ENCODE data around the gene AGPAT3.
A peak's percentile ranks its signal among the peaks of the same experiment; 100 is the strongest.

The AGPAT3 gene

DNA sequence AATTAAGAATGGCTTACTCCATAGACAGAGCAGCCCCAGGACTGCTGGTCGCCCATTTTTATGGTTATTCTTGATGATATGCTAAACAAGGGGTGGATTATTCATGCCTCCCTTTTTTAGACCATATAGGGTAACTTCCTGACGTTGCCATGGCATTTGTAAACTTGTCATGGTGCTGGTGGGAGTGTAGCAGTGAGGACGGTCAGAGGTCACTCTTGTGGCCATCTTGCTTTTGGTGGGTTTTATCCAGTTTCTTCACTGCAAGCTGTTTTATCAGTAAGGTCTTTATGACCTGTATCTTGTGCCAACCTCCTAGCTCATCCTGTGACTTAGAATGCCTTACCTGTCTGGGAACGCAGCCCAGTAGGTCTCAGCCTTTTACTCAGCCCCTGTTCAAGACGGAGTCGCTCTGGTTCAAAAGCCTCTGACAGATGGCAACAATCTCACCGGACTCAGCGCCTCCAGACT lies 5.2 kb upstream of the AGPAT3 start:
- TF ChIP-seq CTCF (IDR thresholded peaks at IDR 0.05), result no peak
- peak overlapping the region; percentile 45 for H3K4me2 ChIP-seq (ENCODE audit: low read length)
- peaks cover 4% of the 10 kb centered on the region for H3K4me1 ChIP-seq
- no peaks in the 10 kb centered on the region for H3K36me3 ChIP-seq (ENCODE audit: control insufficient read depth, insufficient read depth, low read length)
- H3K27me3 ChIP-seq (ENCODE audit: control insufficient read depth, insufficient read depth, low read length), result no peaks in the 10 kb centered on the region
- H3K4me3 ChIP-seq (ENCODE audit: low read depth, low read length), result peak overlapping the region; percentile 23
- no peaks in the 10 kb centered on the region for H3K9me3 ChIP-seq (ENCODE audit: control insufficient read depth, low read length)
- H3K79me2 ChIP-seq, result no peaks in the 10 kb centered on the region
- H3K9ac ChIP-seq, result no peak overlapping the region
- H3K27ac ChIP-seq, result peak overlapping the region; percentile 66
- H2AFZ ChIP-seq, result peak overlapping the region; percentile 75

GRCh38 chr21:43861706-43862105 lies 3.3 kb upstream of the AGPAT3 start:
- Histone ChIP-seq H2AFZ (no peak overlapping the region), H3K4me2 (ENCODE audit: low read length) (no peak overlapping the region), H3K27me3 (ENCODE audit: control insufficient read depth, insufficient read depth, low read length) (no peaks in the 10 kb centered on the region), H3K36me3 (ENCODE audit: control insufficient read depth, insufficient read depth, low read length) (no peaks in the 10 kb centered on the region), H3K9ac (no peak overlapping the region), H3K4me3 (ENCODE audit: low read depth, low read length) (no peak overlapping the region), H3K9me3 (ENCODE audit: control insufficient read depth, low read length) (no peaks in the 10 kb centered on the region), H3K27ac (no peak overlapping the region), H3K79me2 (no peaks in the 10 kb centered on the region), H3K4me1 (peaks cover 6% of the 10 kb centered on the region)
- no peak for TF ChIP-seq CTCF (IDR thresholded peaks at IDR 0.05)

DNA sequence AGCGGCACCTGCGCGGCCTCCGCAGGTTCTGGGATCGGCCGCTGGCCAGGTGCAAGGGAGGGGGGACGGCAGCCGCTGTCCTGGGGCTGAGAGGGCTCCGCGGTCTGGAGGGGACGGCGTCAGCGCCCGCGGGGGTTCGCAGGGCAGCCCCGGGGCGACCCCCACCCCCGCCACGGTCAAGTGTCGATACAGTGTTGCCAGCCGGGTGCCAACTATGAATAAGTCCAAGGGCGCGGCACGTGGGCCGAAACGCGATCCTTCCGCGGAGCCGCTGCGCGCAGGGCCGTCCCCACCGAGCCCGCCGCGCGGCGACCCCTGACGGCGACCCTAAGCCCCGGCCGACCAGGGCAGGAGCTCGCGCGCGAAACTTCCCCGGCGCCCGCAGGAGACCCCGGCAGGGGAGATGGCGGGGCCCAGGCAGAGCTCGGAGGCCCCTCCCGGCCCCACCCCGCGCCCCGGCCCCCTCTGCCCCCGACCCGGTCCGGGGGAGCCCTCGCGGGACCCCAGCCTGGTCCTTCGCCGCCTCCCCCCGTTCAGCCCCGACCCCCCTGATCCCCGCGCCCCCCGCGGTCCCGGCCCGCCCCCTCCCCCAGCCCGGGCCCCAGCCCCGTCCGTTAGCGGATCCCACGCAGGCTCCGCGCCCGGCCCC lies 586 bp upstream of the AGPAT3 start:
- Histone ChIP-seq H3K36me3 (ENCODE audit: control insufficient read depth, insufficient read depth, low read length) (no peaks in the 10 kb centered on the region), H3K9me3 (ENCODE audit: control insufficient read depth, low read length) (no peaks in the 10 kb centered on the region), H3K4me2 (ENCODE audit: low read length) (peak overlapping the region; percentile 93), H3K27ac (peak overlapping the region; percentile 86), H2AFZ (peak overlapping the region; percentile 72), H3K4me3 (ENCODE audit: low read depth, low read length) (peak overlapping the region; percentile 75), H3K9ac (peak overlapping the region; percentile 28), H3K27me3 (ENCODE audit: control insufficient read depth, insufficient read depth, low read length) (no peaks in the 10 kb centered on the region), H3K79me2 (peaks cover 14% of the 10 kb centered on the region), H3K4me1 (peaks cover 9% of the 10 kb centered on the region)
- no peak for TF ChIP-seq CTCF (IDR thresholded peaks at IDR 0.05)

DNA sequence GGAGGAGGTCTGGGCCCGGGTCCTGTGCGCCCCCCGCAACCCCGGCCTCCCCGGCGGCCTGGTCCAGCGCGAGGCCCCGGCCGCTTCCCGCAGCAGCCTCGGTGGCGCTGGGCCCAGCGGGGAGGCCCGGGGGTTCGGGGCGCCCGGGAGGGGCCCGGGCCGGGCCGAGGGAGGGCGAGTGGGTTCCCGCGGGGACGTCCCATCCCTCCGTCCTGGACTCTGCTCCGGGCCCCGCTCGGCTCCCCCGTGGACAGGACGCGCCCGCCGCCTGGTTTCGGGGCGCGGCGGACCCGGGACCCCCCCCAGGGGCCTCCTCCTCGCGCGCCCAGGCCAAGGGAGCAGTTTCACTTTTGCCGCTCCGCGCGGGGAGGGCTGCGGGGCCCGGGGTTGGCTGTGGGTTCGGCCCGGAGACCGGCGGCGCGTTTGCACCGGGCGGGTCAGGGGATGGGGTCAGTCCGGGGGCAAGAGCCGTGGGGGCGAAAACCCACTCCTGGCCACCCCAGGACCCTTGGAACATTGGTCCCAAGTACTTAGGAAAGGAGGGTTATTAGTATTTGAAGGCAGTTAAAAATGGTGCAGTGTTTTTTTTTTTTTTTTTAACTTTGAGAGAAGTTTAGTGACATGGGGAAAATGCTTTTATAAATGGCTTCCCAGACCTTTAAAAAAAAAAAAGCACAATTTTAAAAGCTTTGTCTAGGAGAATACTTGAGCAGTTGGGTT lies 677 bp downstream of the AGPAT3 start:
- no peak for TF ChIP-seq CTCF (IDR thresholded peaks at IDR 0.05)
- peak overlapping the region; percentile 37 for H3K9ac ChIP-seq
- H3K4me1 ChIP-seq, result peaks cover 6% of the 10 kb centered on the region
- peak overlapping the region; percentile 50 for H2AFZ ChIP-seq
- peak overlapping the region; percentile 85 for H3K4me2 ChIP-seq (ENCODE audit: low read length)
- H3K4me3 ChIP-seq (ENCODE audit: low read depth, low read length), result peak overlapping the region; percentile 76
- H3K36me3 ChIP-seq (ENCODE audit: control insufficient read depth, insufficient read depth, low read length), result no peaks in the 10 kb centered on the region
- peaks cover 20% of the 10 kb centered on the region for H3K79me2 ChIP-seq
- H3K27ac ChIP-seq, result peak overlapping the region; percentile 93
- no peaks in the 10 kb centered on the region for H3K9me3 ChIP-seq (ENCODE audit: control insufficient read depth, low read length)
- no peaks in the 10 kb centered on the region for H3K27me3 ChIP-seq (ENCODE audit: control insufficient read depth, insufficient read depth, low read length)

All from parathyroid adenoma (tissue), 2 donors.